ENCODE data around the gene GMEB2.

The GMEB2 gene

DNA sequence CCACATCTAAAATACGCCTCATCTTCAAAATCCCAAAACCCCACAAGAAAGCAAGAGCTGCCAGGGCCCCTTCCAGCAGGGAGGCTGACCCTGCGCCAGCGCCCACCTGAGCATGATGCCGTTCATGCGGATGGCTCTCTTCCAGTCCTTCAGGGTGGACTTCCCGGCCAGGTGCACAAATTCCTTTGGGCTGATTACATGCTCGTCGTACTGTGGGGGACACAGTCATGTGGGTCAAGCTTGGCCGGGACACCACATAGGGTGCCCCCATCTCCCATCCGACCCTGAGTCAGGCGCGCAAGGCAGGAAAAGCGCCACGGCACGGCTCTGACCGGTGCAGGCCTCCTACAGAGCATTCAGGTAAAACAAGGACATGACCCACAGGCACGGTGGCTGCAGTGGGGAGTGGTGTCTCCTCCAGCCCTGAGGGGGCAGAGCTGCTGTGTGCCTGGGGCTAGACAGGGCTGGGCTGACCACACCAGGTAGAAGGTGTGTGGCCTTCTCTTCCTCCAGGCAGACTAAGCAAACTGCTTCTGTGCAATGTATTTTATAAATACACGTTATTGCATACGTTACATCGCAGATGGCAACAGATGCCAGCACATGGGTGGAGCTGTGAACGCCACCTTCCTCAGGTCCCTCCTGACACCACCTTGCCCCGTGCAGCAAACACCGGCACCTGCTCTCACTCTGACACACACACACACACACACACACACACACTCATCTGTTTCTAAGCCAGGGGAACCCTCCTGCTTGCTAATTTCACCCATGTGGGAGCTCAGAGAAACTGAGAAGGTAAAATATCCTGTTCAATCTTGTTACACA lies 29.0 kb downstream of the GMEB2 start:
- Mint-ChIP-seq H3K9me3 (no peaks in the 10 kb centered on the region), H3K27me3 (ENCODE audit: low read depth, poor library complexity) (no peaks in the 10 kb centered on the region), H3K27ac (no peak overlapping the region), H3K4me1 (no peaks in the 10 kb centered on the region), H3K36me3 (ENCODE audit: low read depth) (peaks cover 37% of the 10 kb centered on the region), H3K4me3 (no peak overlapping the region)
- TF ChIP-seq, protein P1, sequence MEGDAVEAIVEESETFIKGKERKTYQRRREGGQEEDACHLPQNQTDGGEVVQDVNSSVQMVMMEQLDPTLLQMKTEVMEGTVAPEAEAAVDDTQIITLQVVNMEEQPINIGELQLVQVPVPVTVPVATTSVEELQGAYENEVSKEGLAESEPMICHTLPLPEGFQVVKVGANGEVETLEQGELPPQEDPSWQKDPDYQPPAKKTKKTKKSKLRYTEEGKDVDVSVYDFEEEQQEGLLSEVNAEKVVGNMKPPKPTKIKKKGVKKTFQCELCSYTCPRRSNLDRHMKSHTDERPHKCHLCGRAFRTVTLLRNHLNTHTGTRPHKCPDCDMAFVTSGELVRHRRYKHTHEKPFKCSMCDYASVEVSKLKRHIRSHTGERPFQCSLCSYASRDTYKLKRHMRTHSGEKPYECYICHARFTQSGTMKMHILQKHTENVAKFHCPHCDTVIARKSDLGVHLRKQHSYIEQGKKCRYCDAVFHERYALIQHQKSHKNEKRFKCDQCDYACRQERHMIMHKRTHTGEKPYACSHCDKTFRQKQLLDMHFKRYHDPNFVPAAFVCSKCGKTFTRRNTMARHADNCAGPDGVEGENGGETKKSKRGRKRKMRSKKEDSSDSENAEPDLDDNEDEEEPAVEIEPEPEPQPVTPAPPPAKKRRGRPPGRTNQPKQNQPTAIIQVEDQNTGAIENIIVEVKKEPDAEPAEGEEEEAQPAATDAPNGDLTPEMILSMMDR (IDR thresholded peaks at IDR 0.05), result no peak
- no peak for DNase-seq

DNA sequence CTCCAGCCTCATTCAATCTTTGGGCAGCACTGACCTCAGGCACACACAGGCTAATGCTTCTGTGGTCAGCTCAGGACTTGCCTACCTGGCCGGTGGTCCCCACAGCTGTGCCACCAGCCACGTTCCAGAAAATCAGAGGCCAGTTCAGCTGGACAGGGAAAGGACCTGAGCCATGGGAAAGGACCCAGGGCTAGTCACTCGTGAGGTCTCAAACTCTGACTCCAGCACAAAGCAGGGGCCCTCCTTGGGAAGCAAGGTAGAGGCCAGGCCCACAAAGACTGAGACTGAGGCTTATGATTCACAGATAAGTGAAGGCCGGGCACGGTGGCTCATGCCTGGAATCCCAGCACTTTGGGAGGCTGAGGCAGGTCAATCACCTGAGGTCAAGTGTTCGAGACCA lies 30.5 kb downstream of the GMEB2 start:
- H3K9me3 Mint-ChIP-seq, result no peaks in the 10 kb centered on the region
- peaks cover 29% of the 10 kb centered on the region for H3K36me3 Mint-ChIP-seq (ENCODE audit: low read depth)
- DNase-seq, result no peak
- H3K4me1 Mint-ChIP-seq, result no peaks in the 10 kb centered on the region
- no peak overlapping the region for H3K4me3 Mint-ChIP-seq
- no peaks in the 10 kb centered on the region for H3K27me3 Mint-ChIP-seq (ENCODE audit: low read depth, poor library complexity)
- H3K27ac Mint-ChIP-seq, result no peak overlapping the region
- TF ChIP-seq, protein P1 (IDR thresholded peaks at IDR 0.05), result no peak

DNA sequence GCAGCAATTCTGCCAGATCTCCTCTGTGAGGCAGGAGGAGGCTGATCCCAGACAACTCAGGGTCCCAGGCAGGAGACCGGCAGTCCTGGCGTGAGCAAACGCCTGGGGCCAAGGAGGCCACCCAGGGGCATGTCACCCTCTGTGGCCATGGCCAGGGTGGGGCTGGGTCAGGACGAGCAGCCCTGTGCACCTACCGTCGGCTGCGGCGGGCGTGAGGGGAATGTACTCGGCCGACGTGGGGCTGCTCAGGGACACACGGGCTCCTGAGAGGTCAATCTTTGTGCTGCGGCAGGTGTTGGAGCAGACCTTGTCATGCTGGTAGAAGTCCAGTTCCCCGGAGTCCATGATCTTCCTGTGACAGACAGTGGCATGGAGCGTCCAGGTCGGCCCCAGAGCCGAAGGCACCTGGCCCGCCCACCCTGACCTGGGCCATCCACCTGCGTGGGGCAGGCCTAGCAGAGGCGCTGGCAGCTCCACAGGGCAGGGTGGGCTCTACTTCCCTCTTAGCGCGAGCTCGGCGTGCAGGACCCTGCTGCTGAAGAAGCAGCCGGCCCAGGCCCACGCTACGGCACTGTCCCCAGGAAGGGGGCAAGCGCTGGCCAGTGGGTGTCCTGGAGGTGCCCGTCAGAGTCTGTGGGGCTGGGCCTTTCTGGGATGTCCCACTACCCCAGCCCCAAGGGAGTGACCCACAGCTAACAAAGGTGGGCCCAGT lies 31.3 kb downstream of the GMEB2 start:
- no peak overlapping the region for H3K27ac Mint-ChIP-seq
- H3K36me3 Mint-ChIP-seq (ENCODE audit: low read depth), result peaks cover 27% of the 10 kb centered on the region
- no peaks in the 10 kb centered on the region for H3K9me3 Mint-ChIP-seq
- H3K4me1 Mint-ChIP-seq, result no peaks in the 10 kb centered on the region
- H3K4me3 Mint-ChIP-seq, result no peak overlapping the region
- no peaks in the 10 kb centered on the region for H3K27me3 Mint-ChIP-seq (ENCODE audit: low read depth, poor library complexity)
- DNase-seq, result no peak
- TF ChIP-seq, protein P1 (IDR thresholded peaks at IDR 0.05), result no peak

DNA sequence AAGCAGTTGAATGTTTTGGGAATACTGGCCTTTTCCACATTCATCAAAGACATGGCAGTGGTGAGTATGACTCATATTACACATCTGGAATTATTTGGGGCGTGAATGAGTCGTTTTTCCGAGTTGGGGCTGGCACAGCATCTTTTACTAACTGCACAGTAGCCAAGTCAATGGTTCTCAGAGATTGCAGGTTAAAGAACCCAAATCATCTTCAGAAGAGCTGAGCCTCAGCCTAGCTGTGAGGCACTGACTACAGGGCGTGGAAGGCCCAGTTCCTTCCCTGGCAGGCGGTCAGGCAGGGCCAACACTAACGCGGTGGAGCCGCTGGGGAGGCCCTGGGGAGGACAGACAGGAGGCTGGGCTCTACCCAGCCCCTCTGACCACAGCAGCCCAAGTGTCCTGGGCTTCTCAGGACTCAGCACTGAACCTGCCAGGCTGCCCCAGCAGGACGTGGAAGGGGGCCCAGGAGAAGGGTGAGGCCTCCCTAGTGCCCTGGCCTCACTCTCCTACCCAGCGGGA lies 32.8 kb downstream of the GMEB2 start:
- Mint-ChIP-seq H3K9me3 (no peaks in the 10 kb centered on the region), H3K27ac (no peak overlapping the region), H3K4me3 (no peak overlapping the region), H3K36me3 (ENCODE audit: low read depth) (peaks cover 19% of the 10 kb centered on the region), H3K27me3 (ENCODE audit: low read depth, poor library complexity) (no peaks in the 10 kb centered on the region), H3K4me1 (no peaks in the 10 kb centered on the region)
- TF ChIP-seq, protein P1 (IDR thresholded peaks at IDR 0.05), result no peak
- no peak for DNase-seq

DNA sequence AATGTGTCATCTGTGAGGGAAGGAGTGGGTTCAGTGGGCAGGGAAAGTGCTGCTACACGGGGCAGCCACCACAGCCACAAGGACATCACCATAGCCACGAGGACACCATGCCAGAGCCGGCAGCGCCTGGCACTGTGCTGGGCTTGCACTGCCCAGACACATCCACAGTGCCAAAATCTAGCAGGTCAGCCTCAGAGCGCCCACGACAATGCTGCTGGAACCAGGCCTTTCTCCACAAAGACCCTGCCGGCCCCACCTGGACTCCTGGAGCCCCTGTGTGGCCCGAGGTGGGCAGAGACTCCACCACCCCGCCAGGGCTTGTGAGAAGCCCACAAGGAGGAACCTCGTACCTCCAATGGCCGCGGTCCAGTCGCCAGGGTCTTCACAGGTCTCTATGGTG lies 34.2 kb downstream of the GMEB2 start:
- Mint-ChIP-seq H3K9me3 (no peaks in the 10 kb centered on the region), H3K36me3 (ENCODE audit: low read depth) (peaks cover 17% of the 10 kb centered on the region), H3K4me1 (peaks cover 8% of the 10 kb centered on the region), H3K27me3 (ENCODE audit: low read depth, poor library complexity) (no peaks in the 10 kb centered on the region), H3K4me3 (no peak overlapping the region), H3K27ac (no peak overlapping the region)
- no peak for DNase-seq
- TF ChIP-seq, protein P1 (IDR thresholded peaks at IDR 0.05), result no peak

All from nephron progenitor cell (in vitro differentiated cells).